ENCODE results near the gene CCDC146. TPM values are rescaled to one million over a fixed set of nuclear protein-coding genes. Genes with fewer than 3 reads are reported as not detected.

Gene CCDC146
- total and polyA plus RNA-seq, 4 donors: 1.3 to 3.9 (median 3.1) TPM

- H3K4me1 ChIP-seq (ENCODE audit: control insufficient read depth in 4 of 4, insufficient read depth in 4 of 4, low read length in 3 of 4): peaks cover 0 to 16% (median 2%) of the 10 kb centered on the region in 4 donors
- H3K36me3 ChIP-seq (ENCODE audit: control insufficient read depth in 4 of 4, insufficient read depth in 3 of 4, low read depth in 1 of 4, low read length in 3 of 4): no peaks in the 10 kb centered on the region
- WGBS: 94% methylated on average over 2 of the region's 2 CpGs
- H3K27me3 ChIP-seq (ENCODE audit: control insufficient read depth in 4 of 4, insufficient read depth in 4 of 4, low read length in 3 of 4): no peaks in the 10 kb centered on the region
- no peaks in the 10 kb centered on the region for H3K9me3 ChIP-seq (ENCODE audit: control insufficient read depth in 4 of 4, low read length in 3 of 4)
- TF ChIP-seq HNF4A (conservative IDR thresholded peaks at IDR 0.05): no peak
- TF ChIP-seq MAX (IDR thresholded peaks at IDR 0.05): no peak
- no peak for TF ChIP-seq GABPA (IDR thresholded peaks at IDR 0.05 in 1 of 2, conservative IDR thresholded peaks at IDR 0.05 in 1 of 2)
- no peak for TF ChIP-seq SP1 (IDR thresholded peaks at IDR 0.05)
- no peak for TF ChIP-seq FOXA1 (IDR thresholded peaks at IDR 0.05)
- TF ChIP-seq ZBTB33 (IDR thresholded peaks at IDR 0.05): no peak
- TF ChIP-seq YY1 (IDR thresholded peaks at IDR 0.05): no peak
- TF ChIP-seq CTCF (IDR thresholded peaks at IDR 0.05; ENCODE audit: low read depth, low read length, missing input control): no peak
- TF ChIP-seq REST (IDR thresholded peaks at IDR 0.05): no peak
- TF ChIP-seq TAF1 (conservative IDR thresholded peaks at IDR 0.05): no peak
- TF ChIP-seq NR2F2 (IDR thresholded peaks at IDR 0.05): no peak
- no peak overlapping the region for H3K27ac ChIP-seq (ENCODE audit: low read depth in 1 of 2, low read length in 2 of 2)
- no peak overlapping the region for H3K9ac ChIP-seq (ENCODE audit: low read depth in 1 of 2, low read length in 2 of 2)
- no peak overlapping the region for H3K4me3 ChIP-seq (ENCODE audit: low read depth in 1 of 3, low read length in 3 of 3)
- DNase-seq (ENCODE audit: low spot score): no peak
Observed at GRCh38 chr7:77242068-77242467, 119.7 kb downstream of the CCDC146 start.

GRCh38 chr7:77242554-77242953, 120.1 kb downstream of the CCDC146 start:
- H3K27ac ChIP-seq (ENCODE audit: low read depth in 1 of 2, low read length in 2 of 2): no peak overlapping the region
- TF ChIP-seq ATF3 (IDR thresholded peaks at IDR 0.05) (no peak), NR2F2 (IDR thresholded peaks at IDR 0.05) (no peak), MAX (IDR thresholded peaks at IDR 0.05) (no peak), FOXA1 (IDR thresholded peaks at IDR 0.05) (no peak), REST (IDR thresholded peaks at IDR 0.05) (no peak), ZBTB33 (IDR thresholded peaks at IDR 0.05) (no peak), RAD21 (IDR thresholded peaks at IDR 0.05) (no peak), JUND (IDR thresholded peaks at IDR 0.05) (no peak), FOXA2 (IDR thresholded peaks at IDR 0.05) (no peak), YY1 (IDR thresholded peaks at IDR 0.05) (no peak), GABPA (IDR thresholded peaks at IDR 0.05 in 1 of 2, conservative IDR thresholded peaks at IDR 0.05 in 1 of 2) (no peak), SP1 (IDR thresholded peaks at IDR 0.05) (no peak), TAF1 (conservative IDR thresholded peaks at IDR 0.05) (no peak)
- DNase-seq (ENCODE audit: low spot score): no peak
- H3K4me3 ChIP-seq (ENCODE audit: low read depth in 1 of 3, low read length in 3 of 3): no peak overlapping the region
- no peaks in the 10 kb centered on the region for H3K36me3 ChIP-seq (ENCODE audit: control insufficient read depth in 4 of 4, insufficient read depth in 3 of 4, low read depth in 1 of 4, low read length in 3 of 4)
- peaks cover 0 to 16% (median 2%) of the 10 kb centered on the region in 4 donors for H3K4me1 ChIP-seq (ENCODE audit: control insufficient read depth in 4 of 4, insufficient read depth in 4 of 4, low read length in 3 of 4)
- no peaks in the 10 kb centered on the region for H3K9me3 ChIP-seq (ENCODE audit: control insufficient read depth in 4 of 4, low read length in 3 of 4)
- 75% methylated on average over 2 of the region's 2 CpGs for WGBS
- no peak overlapping the region for H3K9ac ChIP-seq (ENCODE audit: low read depth in 1 of 2, low read length in 2 of 2)
- no peaks in the 10 kb centered on the region for H3K27me3 ChIP-seq (ENCODE audit: control insufficient read depth in 4 of 4, insufficient read depth in 4 of 4, low read length in 3 of 4)
